ENCODE data around the gene TBC1D22B.
"Not testable (repeated sequence)": the region's sequence is repeated elsewhere in the genome, so short reads cannot be mapped to it uniquely, and the experiment has no call there.

Gene TBC1D22B

GRCh38 chr6:37269105-37269504, 11.5 kb downstream of the TBC1D22B start:
- no peak for DNase-seq

- peak in 1 of 5 donors; percentile 77 for DNase-seq
These were observed 15.4 kb downstream of the TBC1D22B start for GRCh38 chr6:37272834-37273566.

- DNase-seq, result no peak
These were observed 16.1 kb downstream of the TBC1D22B start for GRCh38 chr6:37273690-37274089.

- no peak for DNase-seq
These were observed 17.8 kb downstream of the TBC1D22B start for GRCh38 chr6:37275350-37275749.

- no peak for DNase-seq
These were observed 19.4 kb downstream of the TBC1D22B start for GRCh38 chr6:37277001-37277409.

- no peak for DNase-seq
These were observed 22.0 kb downstream of the TBC1D22B start for GRCh38 chr6:37279366-37280134.

- DNase-seq, result no peak
These were observed 22.8 kb downstream of the TBC1D22B start for GRCh38 chr6:37280162-37280887.

GRCh38 chr6:37282371-37282770, 24.8 kb downstream of the TBC1D22B start:
- no peak for DNase-seq

- DNase-seq, result no peak
These were observed 25.7 kb downstream of the TBC1D22B start for GRCh38 chr6:37283268-37283667.

GRCh38 chr6:37283671-37284151, 26.1 kb downstream of the TBC1D22B start:
- DNase-seq, result no peak

- no peak for DNase-seq
These were observed 27.2 kb downstream of the TBC1D22B start for GRCh38 chr6:37284781-37285180.

- DNase-seq, result no peak
These were observed 28.3 kb downstream of the TBC1D22B start for GRCh38 chr6:37285861-37286311.

GRCh38 chr6:37287519-37288157, 30.1 kb downstream of the TBC1D22B start:
- DNase-seq, result no peak

- no peak for DNase-seq
These were observed 30.7 kb downstream of the TBC1D22B start for GRCh38 chr6:37288247-37288646.

- peak in 2 of 5 donors; percentile 2 to 85 for DNase-seq
These were observed 32.4 kb downstream of the TBC1D22B start for GRCh38 chr6:37289931-37290330.

- DNase-seq, result no peak
These were observed 35.9 kb downstream of the TBC1D22B start for GRCh38 chr6:37293426-37293825.

- not testable (repeated sequence) for DNase-seq
These were observed 40.1 kb downstream of the TBC1D22B start for GRCh38 chr6:37297637-37298036.

- no peak for DNase-seq
These were observed 41.4 kb downstream of the TBC1D22B start for GRCh38 chr6:37298958-37299357.

GRCh38 chr6:37299990-37300389, 42.4 kb downstream of the TBC1D22B start:
- no peak for DNase-seq

- DNase-seq, result no peak
These were observed 44.6 kb downstream of the TBC1D22B start for GRCh38 chr6:37302086-37302686.

- no peak for DNase-seq
These were observed 45.6 kb downstream of the TBC1D22B start for GRCh38 chr6:37303091-37303660.

Data from T-helper 1 cell (primary cell).